Stimulated activated CD8-positive, alpha-beta memory T cell treated with anti-CD3 and anti-CD28 coated beads, Interleukin-4, amount 100 ng/mL, for 4 hours (primary cell): ENCODE results near the gene ZNF845.
"Not testable (repeated sequence)": the region's sequence is repeated elsewhere in the genome, so short reads cannot be mapped to it uniquely, and the experiment has no call there.

Experiments
- DNase-seq, 2 donors: peaks; one replicate each; pipeline ENCODE4 v3.0.0-alpha.2; 2020; ENCODE audit warnings: low read depth in 2 of 2, low spot score in 1 of 2

ZNF845 gene

DNA sequence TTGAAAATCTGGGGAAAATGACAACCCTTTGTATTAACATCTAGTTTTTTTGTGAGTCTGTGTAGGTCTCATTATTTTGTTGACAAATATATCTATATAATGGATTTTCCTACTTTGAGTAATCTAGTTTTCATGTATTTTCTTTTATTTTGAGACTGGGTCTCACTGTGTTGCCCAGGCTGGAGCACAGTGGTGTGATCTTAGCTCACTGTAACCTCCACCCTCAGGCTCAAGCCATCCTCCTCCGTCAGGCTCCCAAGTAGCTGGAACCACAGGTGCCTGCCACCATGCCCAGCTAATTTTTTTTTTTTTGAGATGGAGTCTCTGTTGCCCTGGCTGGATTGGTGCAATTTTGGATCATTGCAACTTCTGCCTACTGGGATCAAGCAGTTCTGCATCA lies 41.2 kb downstream of the ZNF845 start:
- no peak for DNase-seq

DNA sequence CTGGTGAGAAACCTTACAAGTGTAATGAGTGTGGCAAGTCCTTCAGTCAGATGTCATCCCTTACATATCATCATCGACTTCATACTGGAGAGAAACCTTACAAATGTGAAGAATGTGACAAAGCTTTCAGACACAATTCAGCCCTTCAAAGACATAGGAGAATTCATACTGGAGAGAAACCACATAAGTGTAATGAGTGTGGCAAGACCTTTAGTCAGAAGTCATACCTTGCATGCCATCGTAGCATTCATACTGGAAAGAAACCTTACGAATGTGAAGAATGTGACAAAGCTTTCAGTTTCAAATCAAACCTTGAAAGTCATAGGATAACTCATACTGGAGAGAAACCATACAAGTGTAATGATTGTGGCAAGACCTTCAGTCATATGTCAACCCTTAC lies 47.8 kb downstream of the ZNF845 start:
- DNase-seq, result no peak

DNA sequence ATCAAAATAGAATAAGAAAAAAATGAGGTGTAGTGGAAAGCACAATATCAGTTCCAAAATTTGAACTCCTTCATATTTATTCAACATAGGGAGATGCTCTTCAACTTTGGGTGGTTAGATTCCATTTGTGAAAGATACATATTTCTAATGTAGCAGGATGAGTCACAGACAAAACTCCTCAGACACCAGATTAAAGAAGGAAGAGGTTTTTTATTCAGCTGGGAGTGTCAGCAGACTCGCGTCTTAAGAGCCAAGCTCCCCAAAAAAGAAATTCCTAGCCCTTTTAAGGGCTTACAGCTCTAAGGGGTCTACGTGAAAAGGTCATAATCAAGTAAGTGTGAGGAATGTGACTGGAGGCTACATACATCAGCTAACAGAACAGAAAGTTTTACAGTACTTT lies 54.6 kb downstream of the ZNF845 start:
- no peak for DNase-seq

DNA sequence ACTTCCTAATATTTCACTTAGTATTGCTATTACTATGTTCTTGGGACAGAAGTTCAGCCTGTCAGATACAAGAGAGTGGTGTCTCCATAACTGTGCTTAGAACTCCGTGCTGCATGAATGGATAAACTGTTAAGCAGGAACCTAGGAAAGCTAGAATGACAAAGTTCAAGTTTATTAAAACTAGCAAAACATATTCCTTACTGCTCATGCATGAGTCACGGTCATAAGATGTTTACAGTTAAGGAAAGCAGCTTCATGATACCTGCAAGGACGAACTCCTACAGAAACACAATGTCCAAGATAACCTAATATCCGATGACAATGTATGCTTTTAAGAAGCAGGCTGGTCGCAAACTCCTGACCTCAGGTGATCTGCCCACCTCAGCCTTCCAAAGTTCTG lies 55.4 kb downstream of the ZNF845 start:
- no peak for DNase-seq

DNA sequence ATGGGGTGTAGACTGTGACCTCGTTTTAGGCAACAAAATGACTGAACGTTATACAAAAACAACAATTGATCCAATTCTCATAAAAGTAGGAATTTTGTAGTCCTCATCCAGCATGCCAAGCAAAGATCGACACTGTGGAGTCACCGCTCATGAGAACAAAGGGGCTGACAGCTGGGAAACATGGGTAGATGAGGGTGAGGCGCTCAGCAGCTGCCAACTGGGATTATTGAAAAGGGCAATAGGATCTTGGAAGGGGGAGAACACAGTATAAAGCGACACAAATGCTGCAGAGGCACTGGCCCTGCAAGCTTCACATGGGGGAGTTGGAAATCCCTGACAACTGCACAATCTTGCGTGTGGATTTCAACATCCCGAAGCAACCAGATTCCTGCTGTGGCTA lies 56.0 kb downstream of the ZNF845 start:
- DNase-seq, result no peak

DNA sequence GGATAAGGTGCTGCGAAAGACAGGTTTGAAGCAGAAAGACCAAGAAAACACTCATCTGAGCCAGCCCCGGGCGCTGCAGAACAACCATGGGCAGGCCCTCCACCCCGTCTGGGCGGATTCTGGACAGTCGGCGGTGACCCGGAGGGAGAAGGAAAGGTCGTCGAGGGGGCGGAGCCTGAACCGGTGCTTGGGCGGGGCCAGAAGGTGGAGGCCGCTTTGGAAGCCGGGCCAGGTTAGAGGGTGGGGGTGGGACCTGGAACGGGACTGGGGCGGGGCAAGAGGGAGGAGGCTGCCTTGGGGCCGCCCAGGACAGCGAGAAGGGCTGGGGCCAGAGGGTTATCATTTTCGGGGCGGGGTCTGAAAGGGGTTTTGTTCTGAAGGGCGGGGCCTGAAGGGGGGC lies 56.4 kb downstream of the ZNF845 start:
- no peak for DNase-seq

DNA sequence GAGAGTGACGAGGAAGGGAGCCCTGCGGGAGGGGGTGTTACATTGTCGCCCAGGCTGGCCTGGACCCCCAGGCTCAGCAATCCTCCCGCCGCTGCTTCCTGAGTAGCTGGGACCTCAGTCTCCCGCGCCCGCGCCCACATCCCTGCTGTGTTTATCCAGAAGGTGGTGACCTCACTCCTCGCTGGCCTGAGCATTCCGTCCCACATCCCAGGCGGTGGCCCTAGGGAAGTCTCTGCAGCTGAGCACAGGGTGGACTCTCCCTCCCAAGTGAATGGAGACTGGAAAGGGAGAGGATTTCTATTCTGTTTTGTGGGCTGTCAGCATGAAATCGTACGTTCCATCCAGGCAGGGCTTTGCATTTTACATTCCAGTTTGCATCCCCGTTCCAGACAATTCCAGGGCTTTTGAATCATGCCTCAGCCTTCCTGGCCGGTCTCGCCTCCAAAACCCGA lies 61.0 kb downstream of the ZNF845 start:
- no peak for DNase-seq

DNA sequence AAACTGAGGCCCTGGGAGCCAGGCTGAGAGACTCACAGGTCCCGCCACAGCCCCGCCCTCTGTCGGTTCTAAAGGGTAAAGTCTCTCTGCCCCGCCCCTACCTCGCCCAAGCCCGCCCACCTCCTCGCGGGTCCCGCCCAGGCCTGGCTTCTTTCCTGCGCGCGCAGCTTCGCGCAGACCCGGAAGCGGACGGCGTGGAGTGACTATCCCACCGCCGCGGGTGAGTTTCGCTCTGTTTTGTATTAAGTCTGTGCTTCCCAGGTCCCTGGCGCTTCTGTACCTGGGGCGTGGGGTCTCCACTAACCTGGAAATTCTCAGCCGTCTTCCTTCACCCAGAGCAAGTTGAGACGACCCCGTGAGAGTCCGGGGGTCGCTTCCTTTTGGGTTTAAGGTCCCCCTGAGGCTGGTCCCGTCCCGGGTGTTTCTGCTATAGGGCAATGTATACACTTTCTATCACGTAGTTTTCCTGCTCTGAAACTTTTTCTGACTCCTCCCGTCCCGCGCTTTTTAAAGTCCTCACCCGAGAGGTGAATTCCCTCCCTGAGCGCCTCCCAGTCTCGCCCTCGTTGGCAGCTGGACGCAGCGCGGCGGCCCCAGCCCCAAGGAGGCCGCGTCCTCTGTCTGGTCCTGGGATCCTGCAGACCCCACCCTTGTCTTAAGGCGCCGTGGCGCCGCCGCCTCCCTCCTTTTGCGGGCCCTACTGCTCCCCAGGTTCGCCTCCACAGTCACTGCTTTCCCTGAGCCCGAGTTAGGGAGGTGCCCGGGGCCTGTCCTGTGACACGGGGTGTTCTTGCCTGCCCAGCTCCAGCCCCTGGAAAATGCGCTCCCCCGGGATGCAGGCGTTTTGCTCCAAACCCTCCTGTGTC lies 61.7 kb downstream of the ZNF845 start, which contains the start of gene ZNF765:
TSS of gene ZNF765 (plus strand) at position 176 of the 866 bp plus-strand sequence. CDS start 2,867 bp downstream, outside the sequence.
- DNase-seq, result peak; percentile 91 to 98

DNA sequence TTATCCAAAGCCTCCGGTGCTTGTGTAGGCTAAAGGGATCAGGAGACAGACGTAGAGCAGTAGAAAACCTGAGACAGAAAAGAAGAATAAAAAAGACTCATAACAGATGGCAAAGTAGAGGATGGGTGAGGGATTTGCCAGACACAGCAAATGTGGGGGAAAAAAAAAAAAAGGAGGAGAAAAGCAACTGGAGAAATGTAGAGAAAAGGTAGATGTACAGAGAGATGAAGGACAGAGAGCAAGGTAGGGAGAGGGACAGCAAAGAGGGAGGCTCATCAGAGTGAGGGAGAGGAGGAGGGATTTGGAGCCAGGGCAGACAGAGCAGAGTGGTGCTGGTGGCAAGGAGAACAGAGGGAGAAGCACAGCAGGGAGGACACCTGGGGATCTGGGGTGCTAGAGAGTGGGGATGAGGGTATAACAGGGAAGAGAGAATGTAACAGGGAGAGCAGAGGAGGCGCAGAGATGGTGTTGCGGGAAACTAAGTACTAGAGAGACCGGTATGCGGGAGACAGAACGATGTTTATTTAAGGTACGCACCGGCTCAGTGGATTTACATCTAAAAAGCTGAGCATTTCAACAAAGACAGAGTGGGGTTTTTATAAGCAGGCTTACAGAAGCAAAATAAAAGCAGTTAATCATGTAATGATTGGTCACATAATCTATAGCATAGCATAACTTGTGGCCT lies 62.4 kb downstream of the ZNF845 start:
- DNase-seq, result not testable (repeated sequence)

DNA sequence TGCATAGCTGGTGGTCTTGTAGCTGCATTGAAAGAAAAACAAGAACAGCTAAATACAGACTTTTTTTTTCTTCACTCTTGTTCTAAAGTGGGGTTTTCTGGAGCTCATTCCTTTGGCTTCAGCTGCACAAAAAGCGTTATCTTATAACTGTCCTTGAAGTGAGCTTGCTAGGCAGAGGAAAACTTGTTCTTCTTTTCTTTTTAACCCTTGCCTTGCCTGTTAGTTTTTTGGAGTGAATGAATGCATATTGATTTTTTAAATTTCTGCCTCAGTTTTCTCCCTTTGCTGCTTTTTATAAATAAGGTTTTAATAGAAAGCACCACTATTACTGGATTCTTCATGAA lies 62.9 kb downstream of the ZNF845 start:
- DNase-seq, result no peak

DNA sequence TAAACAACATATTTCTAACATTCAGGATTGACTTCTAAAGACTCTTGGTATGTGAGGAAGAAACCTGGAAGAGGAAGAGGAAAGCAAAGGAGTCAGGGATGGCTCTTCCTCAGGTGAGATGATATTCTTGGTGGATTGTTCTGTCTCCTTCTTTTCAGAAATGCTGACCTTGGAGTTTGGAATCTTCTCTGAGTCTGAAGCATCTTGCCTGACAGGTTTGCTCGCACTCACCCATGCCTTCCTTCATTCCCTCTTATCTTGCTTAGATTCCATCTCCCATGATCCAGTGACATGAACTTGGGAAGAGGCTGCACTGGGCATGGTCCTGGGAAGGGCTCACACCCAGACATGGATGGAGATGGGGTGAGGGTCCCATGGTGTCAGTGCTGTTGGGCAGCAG lies 64.4 kb downstream of the ZNF845 start:
- DNase-seq, result not testable (repeated sequence)
